Lower leg skin (tissue), 4 donors: ENCODE measurements around the gene C1orf210. TPM values are rescaled to one million over a fixed set of nuclear protein-coding genes. Genes with fewer than 3 reads are reported as not detected.

Experiments
- DNase-seq, 2 donors: peaks; one replicate each; pipeline ENCODE4 v3.0.0-alpha.2; 2019; ENCODE audit warnings: low spot score in 2 of 2
- H3K4me3 ChIP-seq: fragments of 200-600 bp; sonication (generic); 2 replicates; pipeline ENCODE4 v1.5.1; 2017; ENCODE audit warnings: mild to moderate bottlenecking, low read depth; ENCODE audit not compliant: poor library complexity, severe bottlenecking
- CTCF ChIP-seq, 3 donors: fragments of 450-650 bp; IDR thresholded peaks; one replicate each; pipeline ENCODE4 v1.5.1; 2016; ENCODE audit warnings: antibody characterized with exemption in 3 of 3, mild to moderate bottlenecking in 3 of 3, moderate library complexity in 2 of 3
- POLR2A ChIP-seq, 2 donors: fragments of 450-650 bp; IDR thresholded peaks; one replicate each; pipeline ENCODE4 v1.6.1; 2016 to 2017; ENCODE audit warnings: antibody characterized with exemption in 2 of 2, mild to moderate bottlenecking in 1 of 2, moderate library complexity in 1 of 2
- WGBS, 2 donors: methylation state at CpG; one replicate each; pipeline ENCODE4 v1.1.5; 2018; 5-methylcytosine and 5-hydroxymethylcytosine counted together
- intact Hi-C: fragments of 100-400 bp; cut with DNase I; formaldehyde crosslinking; loops from one replicate; pipeline ENCODE4 v1.15.0; 2023; ENCODE audit warnings: low total_unique reads
- total RNA-seq, 4 donors: library from RNA; depleted of rRNA; stranded (reverse); fragments of >200 nt; gene quantifications; one replicate each; pipeline ENCODE4 v1.1.0, GENCODE V29; 2016

C1orf210 gene
- total RNA-seq, 4 donors from 2014 or later, result 16.1 to 28.2 (median 25.4) TPM

- intact Hi-C loops, result no loop called here
- H3K4me3 ChIP-seq, result no peak overlapping the region
- no peak for DNase-seq
- TF ChIP-seq CTCF (IDR thresholded peaks at IDR 0.05) (no peak), POLR2A (IDR thresholded peaks at IDR 0.05) (no peak)
These were observed 40.0 kb upstream of the C1orf210 start for GRCh38 chr1:43325381-43325780.

GRCh38 chr1:43324810-43325209 lies 39.4 kb upstream of the C1orf210 start:
- H3K4me3 ChIP-seq, result no peak overlapping the region
- WGBS, 2 donors, result 85 to 100% methylated on average over 1 of the region's 1 CpG
- intact Hi-C loops, result no loop called here
- no peak for DNase-seq
- no peak for TF ChIP-seq CTCF (IDR thresholded peaks at IDR 0.05)
- TF ChIP-seq POLR2A (IDR thresholded peaks at IDR 0.05), result no peak

GRCh38 chr1:43322506-43322905 lies 37.1 kb upstream of the C1orf210 start:
- H3K4me3 ChIP-seq, result no peak overlapping the region
- TF ChIP-seq POLR2A (IDR thresholded peaks at IDR 0.05), result no peak
- WGBS, 2 donors, result 87 to 88% methylated on average over 5 of the region's 5 CpGs
- no peak for DNase-seq
- intact Hi-C loops, result no loop called here

- intact Hi-C loops, result no loop called here
- TF ChIP-seq POLR2A (IDR thresholded peaks at IDR 0.05), result no peak
- TF ChIP-seq CTCF (IDR thresholded peaks at IDR 0.05), result no peak
- H3K4me3 ChIP-seq, result no peak overlapping the region
- no peak for DNase-seq
- WGBS, 2 donors, result 89 to 93% methylated on average over 7 to 14 of the region's 16 CpGs
These were observed 36.0 kb upstream of the C1orf210 start for GRCh38 chr1:43321331-43321891.

GRCh38 chr1:43319766-43320165 lies 34.4 kb upstream of the C1orf210 start:
- TF ChIP-seq POLR2A (IDR thresholded peaks at IDR 0.05) (no peak), CTCF (IDR thresholded peaks at IDR 0.05) (no peak)
- intact Hi-C loops, result no loop called here

GRCh38 chr1:43319288-43319687 lies 33.9 kb upstream of the C1orf210 start:
- intact Hi-C loops, result no loop called here
- no peak for DNase-seq
- TF ChIP-seq CTCF (IDR thresholded peaks at IDR 0.05) (no peak), POLR2A (IDR thresholded peaks at IDR 0.05) (no peak)
- no peak overlapping the region for H3K4me3 ChIP-seq
- WGBS, 2 donors, result 87 to 93% methylated on average over 5 of the region's 5 CpGs

More at GRCh38 chr1:43319766-43320165, 34.4 kb upstream of the C1orf210 start:
- DNase-seq, result no peak
- 100% methylated on average over 2 of the region's 3 CpGs for WGBS, 2 donors
- no peak overlapping the region for H3K4me3 ChIP-seq
